H9 (cell line): ENCODE measurements around the gene CLVS2. TPM values are rescaled to one million over a fixed set of nuclear protein-coding genes. Genes with fewer than 3 reads are reported as not detected.

Source experiments
- DNase-seq: peaks from one replicate; pipeline ENCODE4 v3.0.0-alpha.2; 2017
- H2AFZ ChIP-seq: one replicate; pipeline ENCODE4 v1.6.1; 2013; ENCODE audit warnings: mild to moderate bottlenecking, low read length, control low read depth, moderate library complexity
- H2AK5ac ChIP-seq: 2 replicates; pipeline ENCODE4 v1.6.1; 2013; ENCODE audit warnings: low read length, control low read depth, mixed read lengths; ENCODE audit not compliant: insufficient read length
- H2BK120ac ChIP-seq: one replicate; pipeline ENCODE4 v1.6.1; 2013; ENCODE audit warnings: low read depth, mild to moderate bottlenecking, low read length, control low read depth, inconsistent platforms; ENCODE audit not compliant: poor library complexity, severe bottlenecking
- H2BK12ac ChIP-seq: 2 replicates; pipeline ENCODE4 v1.6.1; 2013; ENCODE audit warnings: low read length, control low read depth, mixed read lengths, low read depth; ENCODE audit not compliant: insufficient read length
- H2BK15ac ChIP-seq: 2 replicates; pipeline ENCODE4 v1.6.1; 2013; ENCODE audit warnings: low read depth, low read length, control low read depth
- H2BK20ac ChIP-seq: one replicate; pipeline ENCODE4 v1.6.1; 2013; ENCODE audit warnings: low read depth, mild to moderate bottlenecking, low read length, control low read depth, inconsistent platforms; ENCODE audit not compliant: poor library complexity, severe bottlenecking
- H2BK5ac ChIP-seq: 2 replicates; pipeline ENCODE4 v1.6.1; 2013; ENCODE audit warnings: low read length, control low read depth, mixed read lengths; ENCODE audit not compliant: insufficient read length
- H3K14ac ChIP-seq: 2 replicates; pipeline ENCODE4 v1.6.1; 2013; ENCODE audit warnings: low read length, control low read depth; ENCODE audit not compliant: insufficient read depth
- H3K18ac ChIP-seq: 2 replicates; pipeline ENCODE4 v1.6.1; 2013; ENCODE audit warnings: low read depth, mild to moderate bottlenecking, mixed read lengths, low read length, control low read depth; ENCODE audit not compliant: insufficient read length
- H3K23ac ChIP-seq: 2 replicates; pipeline ENCODE4 v1.6.1; 2013; ENCODE audit warnings: low read length, control low read depth, mixed read lengths, low read depth; ENCODE audit not compliant: insufficient read length
- H3K23me2 ChIP-seq: 2 replicates; pipeline ENCODE4 v1.6.1; 2013; ENCODE audit warnings: low read depth, mild to moderate bottlenecking, mixed read lengths, low read length, control low read depth; ENCODE audit not compliant: insufficient read length, poor library complexity, severe bottlenecking
- H3K27ac ChIP-seq: 2 replicates; pipeline ENCODE4 v1.5.1; 2013; ENCODE audit warnings: low read length, control low read depth, mixed read lengths, low read depth; ENCODE audit not compliant: insufficient read length
- H3K27me3 ChIP-seq: 2 replicates; pipeline ENCODE4 v1.6.1; 2013; ENCODE audit warnings: low read length, control low read depth, inconsistent platforms; ENCODE audit not compliant: insufficient read depth
- H3K4ac ChIP-seq: 2 replicates; pipeline ENCODE4 v1.6.1; 2013; ENCODE audit warnings: low read depth, mild to moderate bottlenecking, control low read depth, inconsistent platforms, low read length, moderate library complexity
- H3K4me1 ChIP-seq: 2 replicates; pipeline ENCODE4 v1.6.1; 2013; ENCODE audit warnings: low read length, control low read depth, inconsistent platforms; ENCODE audit not compliant: insufficient read depth
- H3K4me2 ChIP-seq: 2 replicates; pipeline ENCODE4 v1.6.1; 2013; ENCODE audit warnings: low read length, control low read depth, mixed read lengths; ENCODE audit not compliant: insufficient read length, insufficient read depth
- H3K56ac ChIP-seq: 2 replicates; pipeline ENCODE4 v1.6.1; 2013; ENCODE audit warnings: low read depth, mild to moderate bottlenecking, mixed read lengths, low read length, control low read depth; ENCODE audit not compliant: insufficient read length
- H3K79me1 ChIP-seq: 2 replicates; pipeline ENCODE4 v1.6.1; 2013; ENCODE audit warnings: low read depth, mild to moderate bottlenecking, moderate library complexity, low read length, control low read depth, inconsistent platforms; ENCODE audit not compliant: insufficient read depth, poor library complexity, severe bottlenecking
- H3K79me2 ChIP-seq: 2 replicates; pipeline ENCODE4 v1.6.1; 2013; ENCODE audit warnings: low read length, control low read depth, inconsistent platforms; ENCODE audit not compliant: insufficient read depth
- H3K9ac ChIP-seq: 2 replicates; pipeline ENCODE4 v1.6.1; 2013; ENCODE audit warnings: low read length, control low read depth, mixed read lengths; ENCODE audit not compliant: insufficient read length; ENCODE audit errors: extremely low read depth
- H3K9me3 ChIP-seq: one replicate; pipeline ENCODE4 v1.6.1; 2013; ENCODE audit warnings: low read depth, low read length, inconsistent platforms; ENCODE audit not compliant: control insufficient read depth
- H3T11ph ChIP-seq: one replicate; pipeline ENCODE4 v1.6.1; 2013; ENCODE audit warnings: mild to moderate bottlenecking, low read length, control low read depth, inconsistent platforms
- H4K20me1 ChIP-seq: one replicate; pipeline ENCODE4 v1.6.1; 2013; ENCODE audit not compliant: control insufficient read depth, insufficient read length, insufficient read depth
- H4K5ac ChIP-seq: 2 replicates; pipeline ENCODE4 v1.6.1; 2013; ENCODE audit warnings: low read depth, mild to moderate bottlenecking, mixed read lengths, low read length, control low read depth; ENCODE audit not compliant: insufficient read length
- H4K8ac ChIP-seq: replicated peaks from 2 replicates; pipeline ENCODE4 v1.6.1; 2013; ENCODE audit warnings: low read length, control low read depth, mixed read lengths, low read depth; ENCODE audit not compliant: insufficient read length
- H4K91ac ChIP-seq: 2 replicates; pipeline ENCODE4 v1.6.1; 2013; ENCODE audit warnings: low read depth, mild to moderate bottlenecking, moderate library complexity, mixed read lengths, low read length, control low read depth; ENCODE audit not compliant: insufficient read length
- H3K27ac Mint-ChIP-seq, 3 experiments: 2 replicates in 2 of 3; 3 replicates in 1 of 3; pipeline ENCODE4 v1.8.0; 2020 to 2021; ENCODE audit warnings: mixed read lengths in 3 of 3, mild to moderate bottlenecking in 1 of 3, moderate library complexity in 1 of 3
- H3K27me3 Mint-ChIP-seq: 2 replicates; pipeline ENCODE4 v1.8.0; 2021; ENCODE audit warnings: low read depth, mild to moderate bottlenecking, moderate library complexity, mixed read lengths
- H3K36me3 Mint-ChIP-seq, 3 experiments: 2 replicates in 2 of 3; 3 replicates in 1 of 3; pipeline ENCODE4 v1.8.0; 2020 to 2021; ENCODE audit warnings: low read depth in 3 of 3, mixed read lengths in 3 of 3; ENCODE audit not compliant: insufficient read depth in 1 of 3
- H3K4me1 Mint-ChIP-seq, 2 experiments: 2 replicates each; pipeline ENCODE4 v1.8.0; 2020; ENCODE audit warnings: mixed read lengths in 2 of 2
- H3K4me3 Mint-ChIP-seq, 2 experiments: 2 replicates in 1 of 2; 3 replicates in 1 of 2; pipeline ENCODE4 v1.8.0; 2020 to 2021; ENCODE audit warnings: mild to moderate bottlenecking in 2 of 2, mixed read lengths in 2 of 2, moderate library complexity in 1 of 2
- H3K9me3 Mint-ChIP-seq, 2 experiments: 2 replicates in 1 of 2; 3 replicates in 1 of 2; pipeline ENCODE4 v1.8.0; 2020; ENCODE audit warnings: mild to moderate bottlenecking in 2 of 2, mixed read lengths in 2 of 2, moderate library complexity in 1 of 2
- CTCF ChIP-seq: fragments of 200-600 bp; sonication (generic); conservative IDR thresholded peaks from 3 replicates; pipeline ENCODE4 v1.8.0; 2021; ENCODE audit warnings: antibody characterized with exemption, mild to moderate bottlenecking
- WGBS: extraction: QIAGEN DNeasy Blood & Tissue Kit; methylation state at CpG from one replicate; pipeline ENCODE4 v1.1.7; 2013; ENCODE audit warnings: missing lambda C conversion rate, low lambda C conversion rate, mixed read lengths; ENCODE audit not compliant: insufficient read length; ENCODE audit errors: extremely low coverage; 5-methylcytosine and 5-hydroxymethylcytosine counted together
- total RNA-seq: library from RNA; stranded (reverse); gene quantifications from 2 replicates; pipeline ENCODE4 v1.2.1, GENCODE V29; 2021

CLVS2 gene
- total RNA-seq, 1 experiment from 2014 or later, result 0.26 TPM

- Histone ChIP-seq H4K8ac (no peak overlapping the region), H3K4me1 (no peaks in the 10 kb centered on the region), H2AK5ac (no peak overlapping the region), H3K23me2 (peaks cover 14% of the 10 kb centered on the region), H2AFZ (no peak overlapping the region), H3K79me1 (no peaks in the 10 kb centered on the region), H2BK15ac (no peak overlapping the region), H2BK120ac (no peak overlapping the region), H3K18ac (no peak overlapping the region), H3K27me3 (peaks cover 7% of the 10 kb centered on the region; the same call in 1 of the 2 replicates), H3K23ac (no peak overlapping the region), H3K27ac (no peak overlapping the region), H3K9me3 (no peaks in the 10 kb centered on the region), H4K91ac (no peak overlapping the region), H2BK5ac (no peak overlapping the region), H4K5ac (no peak overlapping the region), H3K14ac (no peak overlapping the region), H2BK20ac (no peak overlapping the region), H2BK12ac (no peak overlapping the region), H4K20me1 (peaks cover 5% of the 10 kb centered on the region), H3K4ac (no peak overlapping the region), H3T11ph (no peak overlapping the region), H3K9ac (no peak overlapping the region), H3K56ac (no peak overlapping the region), H3K79me2 (no peaks in the 10 kb centered on the region), H3K4me2 (no peak overlapping the region)
- no peaks in the 10 kb centered on the region for H3K9me3 Mint-ChIP-seq
- WGBS, result no CpG with 5 or more reads among the region's 2 CpGs
- no peak overlapping the region for H3K4me3 Mint-ChIP-seq
- H3K36me3 Mint-ChIP-seq, result no peaks in the 10 kb centered on the region
- DNase-seq, result no peak
- TF ChIP-seq CTCF, result no peak
- peaks cover 6 to 12% of the 10 kb centered on the region in 2 experiments for H3K4me1 Mint-ChIP-seq
- H3K27ac Mint-ChIP-seq, result peak overlapping the region in 1 of 3 experiments; percentile 11; a peak in 1 of 7 replicates
- peaks cover 54% of the 10 kb centered on the region for H3K27me3 Mint-ChIP-seq
Observed at GRCh38 chr6:123000244-123000770, 4.3 kb downstream of the CLVS2 start.
